ENCODE data around the gene PTCHD1. TPM values are rescaled to one million over a fixed set of nuclear protein-coding genes. Genes with fewer than 3 reads are reported as not detected.

The PTCHD1 gene
- polyA plus RNA-seq, 1 donor from 2014 or later, result not detected

GRCh38 chrX:23422912-23423311 lies 88.3 kb downstream of the PTCHD1 start:
- Mint-ChIP-seq H3K27me3 (peaks cover 2% of the 10 kb centered on the region), H3K36me3 (no peaks in the 10 kb centered on the region), H3K4me3 (no peak overlapping the region), H3K9me3 (peaks cover 6 to 28% (median 14%) of the 10 kb centered on the region in 3 donors), H3K27ac (no peak overlapping the region), H3K4me1 (no peaks in the 10 kb centered on the region)

DNA sequence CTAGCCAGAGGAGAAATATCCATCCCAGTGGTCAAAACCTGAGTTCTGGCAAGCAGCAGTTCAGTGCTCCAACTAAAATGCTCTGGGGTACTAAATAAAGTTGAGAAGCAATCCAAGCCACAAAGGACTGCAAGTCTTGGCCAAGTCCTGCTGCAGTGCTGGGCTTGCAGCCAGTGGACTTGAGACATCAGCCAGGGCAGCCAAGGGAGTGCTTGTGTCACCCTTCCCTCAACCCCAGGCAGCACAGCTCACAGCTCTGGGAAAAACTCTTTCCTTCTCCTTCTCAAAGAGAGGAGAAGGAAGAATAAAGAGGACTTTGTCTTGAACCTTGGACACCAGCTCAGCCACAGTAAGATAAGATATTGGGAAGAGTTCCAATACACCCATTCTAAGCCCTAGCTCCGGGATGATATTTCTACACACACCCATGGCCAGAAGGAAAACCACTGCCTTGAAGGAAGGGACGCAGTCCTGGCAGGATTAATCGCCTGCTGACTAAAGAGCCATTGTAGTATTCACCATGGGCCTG lies 99.8 kb downstream of the PTCHD1 start:
- peaks cover 0 to 10% (median 0%) of the 10 kb centered on the region in 3 donors for H3K9me3 Mint-ChIP-seq
- H3K27me3 Mint-ChIP-seq, result no peaks in the 10 kb centered on the region
- H3K4me1 Mint-ChIP-seq, result no peaks in the 10 kb centered on the region
- no peak overlapping the region for H3K4me3 Mint-ChIP-seq
- no peaks in the 10 kb centered on the region for H3K36me3 Mint-ChIP-seq
- no peak overlapping the region for H3K27ac Mint-ChIP-seq

GRCh38 chrX:23435108-23435507 lies 100.5 kb downstream of the PTCHD1 start:
- no peaks in the 10 kb centered on the region for H3K27me3 Mint-ChIP-seq
- H3K4me1 Mint-ChIP-seq, result no peaks in the 10 kb centered on the region
- H3K9me3 Mint-ChIP-seq, result peaks cover 0 to 8% (median 0%) of the 10 kb centered on the region in 3 donors
- peak overlapping the region in 1 of 3 donors; percentile 35 for H3K27ac Mint-ChIP-seq
- H3K36me3 Mint-ChIP-seq, result no peaks in the 10 kb centered on the region
- H3K4me3 Mint-ChIP-seq, result no peak overlapping the region

- Mint-ChIP-seq H3K27ac (no peak overlapping the region), H3K4me3 (peak overlapping the region in 1 of 4 donors; percentile 3), H3K9me3 (peaks cover 0 to 6% (median 0%) of the 10 kb centered on the region in 3 donors), H3K36me3 (no peaks in the 10 kb centered on the region), H3K27me3 (no peaks in the 10 kb centered on the region), H3K4me1 (no peaks in the 10 kb centered on the region)
Observed at GRCh38 chrX:23435575-23435974, 100.9 kb downstream of the PTCHD1 start.

DNA sequence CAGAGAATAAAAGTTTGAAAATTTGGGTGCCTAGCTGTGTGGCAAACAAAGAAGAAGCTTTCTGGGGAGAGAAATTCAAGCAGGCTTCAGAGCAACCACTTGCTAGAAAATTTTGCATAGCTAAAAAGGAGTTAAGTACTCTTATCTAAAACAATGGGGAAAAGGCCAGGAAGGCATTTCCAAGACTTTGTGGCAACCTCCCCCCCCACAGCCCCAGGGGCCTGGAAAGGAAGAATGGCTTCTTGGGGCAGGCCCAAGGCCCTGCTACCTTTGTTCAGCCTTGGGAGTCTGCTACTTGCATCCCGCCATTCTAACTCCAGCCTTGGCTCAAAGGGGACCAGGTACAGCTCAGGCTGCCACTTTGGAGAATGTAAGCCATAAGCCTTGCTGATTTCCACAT lies 102.2 kb downstream of the PTCHD1 start:
- no peaks in the 10 kb centered on the region for H3K4me1 Mint-ChIP-seq
- no peak overlapping the region for H3K27ac Mint-ChIP-seq
- H3K4me3 Mint-ChIP-seq, result no peak overlapping the region
- no peaks in the 10 kb centered on the region for H3K36me3 Mint-ChIP-seq
- H3K27me3 Mint-ChIP-seq, result no peaks in the 10 kb centered on the region
- H3K9me3 Mint-ChIP-seq, result peaks cover 3 to 13% (median 3%) of the 10 kb centered on the region in 3 donors

- Mint-ChIP-seq H3K4me1 (no peaks in the 10 kb centered on the region), H3K27me3 (no peaks in the 10 kb centered on the region), H3K4me3 (no peak overlapping the region), H3K36me3 (no peaks in the 10 kb centered on the region), H3K9me3 (peaks cover 0 to 5% (median 2%) of the 10 kb centered on the region in 3 donors), H3K27ac (no peak overlapping the region)
Observed at GRCh38 chrX:23451266-23451665, 116.6 kb downstream of the PTCHD1 start.
